ENCODE results near the gene SYTL3. TPM values are rescaled to one million over a fixed set of nuclear protein-coding genes. Genes with fewer than 3 reads are reported as not detected.
"Not testable (repeated sequence)": the region's sequence is repeated elsewhere in the genome, so short reads cannot be mapped to it uniquely, and the experiment has no call there.

Gene SYTL3
- total and polyA plus RNA-seq, 7 donors, result 1.7 to 17.3 (median 4.1) TPM

- H3K27me3 ChIP-seq (ENCODE audit: insufficient read depth in 3 of 3, low read length in 2 of 3), result no peaks in the 10 kb centered on the region
- H3K27ac ChIP-seq, result peak overlapping the region; percentile 90
- DNase-seq, result no peak
Observed at GRCh38 chr6:158668707-158669103, 18.9 kb downstream of the SYTL3 start.

GRCh38 chr6:158669145-158670035 lies 19.5 kb downstream of the SYTL3 start:
- no peak for DNase-seq
- intact Hi-C loops (cut with DNase I), result no loop called here
- Histone ChIP-seq H3K27me3 (ENCODE audit: insufficient read depth in 3 of 3, low read length in 2 of 3) (no peaks in the 10 kb centered on the region), H3K4me1 (peaks cover 46% of the 10 kb centered on the region), H3K36me3 (ENCODE audit: insufficient read depth in 1 of 2, low read depth in 1 of 2) (peaks cover 0 to 6% of the 10 kb centered on the region in 2 donors), H3K27ac (no peak overlapping the region), H3K4me3 (no peak overlapping the region), H3K9me3 (no peaks in the 10 kb centered on the region)
- no peak for ATAC-seq
- 66 to 84% (median 74%) methylated on average over 7 of the region's 7 CpGs for WGBS, 3 donors
- TF ChIP-seq CTCF (IDR thresholded peaks at IDR 0.05), result no peak

More at GRCh38 chr6:158668707-158669103, 18.9 kb downstream of the SYTL3 start:
- no peak for TF ChIP-seq CTCF (IDR thresholded peaks at IDR 0.05)
- H3K9me3 ChIP-seq, result no peaks in the 10 kb centered on the region
- H3K4me1 ChIP-seq, result peaks cover 52% of the 10 kb centered on the region
- ATAC-seq, result no peak
- no peak overlapping the region for H3K4me3 ChIP-seq
- 64 to 85% (median 77%) methylated on average over 7 of the region's 7 CpGs for WGBS, 3 donors
- intact Hi-C loops (cut with DNase I), result no loop called here
- peaks cover 0 to 6% of the 10 kb centered on the region in 2 donors for H3K36me3 ChIP-seq (ENCODE audit: insufficient read depth in 1 of 2, low read depth in 1 of 2)

- ATAC-seq; H3K27ac ChIP-seq; H3K27me3 ChIP-seq (ENCODE audit: insufficient read depth in 3 of 3, low read length in 2 of 3); H3K4me3 ChIP-seq; H3K36me3 ChIP-seq (ENCODE audit: insufficient read depth in 1 of 2, low read depth in 1 of 2); intact Hi-C loops (cut with DNase I); DNase-seq; H3K9me3 ChIP-seq: not testable (repeated sequence)
- H3K4me1 ChIP-seq, result peaks cover 30% of the 10 kb centered on the region
- WGBS, 3 donors, result 90 to 92% (median 91%) methylated on average over 8 of the region's 8 CpGs
Observed at GRCh38 chr6:158672119-158672518, 22.3 kb downstream of the SYTL3 start.

GRCh38 chr6:158672726-158673125 lies 22.9 kb downstream of the SYTL3 start:
- ATAC-seq, result no peak
- no peak for TF ChIP-seq CTCF (IDR thresholded peaks at IDR 0.05)
- Histone ChIP-seq H3K9me3 (no peaks in the 10 kb centered on the region), H3K27ac (no peak overlapping the region), H3K4me1 (peaks cover 24% of the 10 kb centered on the region), H3K4me3 (no peak overlapping the region), H3K36me3 (ENCODE audit: insufficient read depth in 1 of 2, low read depth in 1 of 2) (no peaks in the 10 kb centered on the region), H3K27me3 (ENCODE audit: insufficient read depth in 3 of 3, low read length in 2 of 3) (no peaks in the 10 kb centered on the region)
- intact Hi-C loops (cut with DNase I), result no loop called here
- 97 to 98% (median 97%) methylated on average over 6 of the region's 6 CpGs for WGBS, 3 donors
- no peak for DNase-seq

- no peak for DNase-seq
- TF ChIP-seq CTCF (IDR thresholded peaks at IDR 0.05), result no peak
- no peak for ATAC-seq
- intact Hi-C loops (cut with DNase I), result no loop called here
- Histone ChIP-seq H3K4me3 (no peak overlapping the region), H3K36me3 (ENCODE audit: insufficient read depth in 1 of 2, low read depth in 1 of 2) (no peaks in the 10 kb centered on the region), H3K4me1 (peaks cover 9% of the 10 kb centered on the region), H3K27me3 (ENCODE audit: insufficient read depth in 3 of 3, low read length in 2 of 3) (no peaks in the 10 kb centered on the region), H3K9me3 (no peaks in the 10 kb centered on the region), H3K27ac (no peak overlapping the region)
- WGBS, 3 donors, result 88 to 91% (median 89%) methylated on average over 14 of the region's 14 CpGs
Observed at GRCh38 chr6:158674342-158675131, 24.7 kb downstream of the SYTL3 start.

- not testable (repeated sequence) for ATAC-seq, H3K4me1 ChIP-seq
Observed at GRCh38 chr6:158677094-158677493, 27.2 kb downstream of the SYTL3 start.

More at GRCh38 chr6:158677094-158677493, 27.2 kb downstream of the SYTL3 start:
- H3K27ac ChIP-seq; H3K27me3 ChIP-seq (ENCODE audit: insufficient read depth in 3 of 3, low read length in 2 of 3); H3K9me3 ChIP-seq; H3K4me3 ChIP-seq; H3K36me3 ChIP-seq (ENCODE audit: insufficient read depth in 1 of 2, low read depth in 1 of 2); DNase-seq; intact Hi-C loops (cut with DNase I): not testable (repeated sequence)
- 96 to 98% (median 97%) methylated on average over 3 of the region's 3 CpGs for whole genome bisulfite sequencing, 3 donors

All from psoas muscle (tissue), 8 donors.